ENCODE measurements around the gene ATOH1.

Gene ATOH1

DNA sequence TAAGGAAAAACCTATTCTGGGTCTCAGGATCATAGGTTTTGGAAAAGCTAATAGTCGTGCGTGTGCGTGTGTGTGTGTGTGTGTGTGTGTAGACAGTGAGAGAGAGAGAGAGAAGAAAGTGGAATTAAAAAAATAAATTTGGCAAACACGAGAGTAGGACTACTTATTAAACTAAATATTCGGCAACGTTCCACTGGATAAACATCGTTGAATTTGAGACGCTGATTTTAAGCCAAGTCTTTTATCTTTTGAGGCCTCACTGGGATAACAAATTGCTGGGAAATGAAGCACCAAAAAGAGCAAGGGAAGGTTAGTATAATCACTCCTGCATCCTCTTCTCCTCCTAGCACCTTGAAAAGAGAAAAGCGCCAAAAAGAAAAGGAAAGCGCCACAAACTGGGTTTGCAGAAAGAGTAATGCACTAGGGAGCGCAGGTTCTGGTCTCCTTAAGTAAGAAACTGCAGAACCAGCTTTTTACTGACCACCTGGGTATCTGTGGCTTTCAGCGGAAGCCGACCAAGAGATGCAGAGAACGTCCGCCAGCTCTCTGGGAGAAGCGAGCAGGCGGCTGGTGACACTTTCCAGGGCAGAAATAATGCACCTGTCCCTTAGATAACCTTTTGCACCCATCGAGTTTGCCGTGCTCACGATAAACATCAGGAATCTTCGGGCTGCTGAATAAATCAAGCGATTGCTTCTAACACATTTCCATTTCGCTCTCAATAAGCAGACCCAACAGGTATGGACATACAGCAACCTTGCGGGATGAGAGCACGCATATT lies 3.4 kb downstream of the ATOH1 start:
- no peak overlapping the region for H3K4me3 ChIP-seq (ENCODE audit: control insufficient read depth, low read depth, low read length)
- no peak for DNase-seq (ENCODE audit: low read depth)
- TF ChIP-seq, protein P1, sequence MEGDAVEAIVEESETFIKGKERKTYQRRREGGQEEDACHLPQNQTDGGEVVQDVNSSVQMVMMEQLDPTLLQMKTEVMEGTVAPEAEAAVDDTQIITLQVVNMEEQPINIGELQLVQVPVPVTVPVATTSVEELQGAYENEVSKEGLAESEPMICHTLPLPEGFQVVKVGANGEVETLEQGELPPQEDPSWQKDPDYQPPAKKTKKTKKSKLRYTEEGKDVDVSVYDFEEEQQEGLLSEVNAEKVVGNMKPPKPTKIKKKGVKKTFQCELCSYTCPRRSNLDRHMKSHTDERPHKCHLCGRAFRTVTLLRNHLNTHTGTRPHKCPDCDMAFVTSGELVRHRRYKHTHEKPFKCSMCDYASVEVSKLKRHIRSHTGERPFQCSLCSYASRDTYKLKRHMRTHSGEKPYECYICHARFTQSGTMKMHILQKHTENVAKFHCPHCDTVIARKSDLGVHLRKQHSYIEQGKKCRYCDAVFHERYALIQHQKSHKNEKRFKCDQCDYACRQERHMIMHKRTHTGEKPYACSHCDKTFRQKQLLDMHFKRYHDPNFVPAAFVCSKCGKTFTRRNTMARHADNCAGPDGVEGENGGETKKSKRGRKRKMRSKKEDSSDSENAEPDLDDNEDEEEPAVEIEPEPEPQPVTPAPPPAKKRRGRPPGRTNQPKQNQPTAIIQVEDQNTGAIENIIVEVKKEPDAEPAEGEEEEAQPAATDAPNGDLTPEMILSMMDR (IDR thresholded peaks at IDR 0.05; ENCODE audit: control insufficient read depth, insufficient read depth, low read depth, low read length, missing control alignments) = no peak

DNA sequence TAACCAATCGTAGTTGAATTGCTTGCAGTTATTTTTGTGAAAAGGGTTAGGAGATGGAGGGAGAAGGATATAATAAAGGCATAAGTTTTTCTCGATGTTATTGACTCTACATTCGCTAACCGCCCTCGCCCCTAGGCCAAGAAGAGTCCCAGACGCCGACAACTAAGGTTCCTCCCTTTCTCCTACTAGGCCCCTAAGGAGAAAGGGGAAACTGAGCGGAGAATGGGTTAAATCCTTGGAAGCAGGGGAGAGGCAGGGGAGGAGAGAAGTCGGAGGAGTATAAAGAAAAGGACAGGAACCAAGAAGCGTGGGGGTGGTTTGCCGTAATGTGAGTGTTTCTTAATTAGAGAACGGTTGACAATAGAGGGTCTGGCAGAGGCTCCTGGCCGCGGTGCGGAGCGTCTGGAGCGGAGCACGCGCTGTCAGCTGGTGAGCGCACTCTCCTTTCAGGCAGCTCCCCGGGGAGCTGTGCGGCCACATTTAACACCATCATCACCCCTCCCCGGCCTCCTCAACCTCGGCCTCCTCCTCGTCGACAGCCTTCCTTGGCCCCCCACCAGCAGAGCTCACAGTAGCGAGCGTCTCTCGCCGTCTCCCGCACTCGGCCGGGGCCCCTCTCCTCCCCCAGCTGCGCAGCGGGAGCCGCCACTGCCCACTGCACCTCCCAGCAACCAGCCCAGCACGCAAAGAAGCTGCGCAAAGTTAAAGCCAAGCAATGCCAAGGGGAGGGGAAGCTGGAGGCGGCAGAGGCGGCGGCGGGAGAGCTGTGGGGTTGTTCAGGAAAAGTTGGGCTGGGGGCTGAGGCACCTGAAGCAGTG lies 5.9 kb downstream of the ATOH1 start:
- TF ChIP-seq, protein P1 (IDR thresholded peaks at IDR 0.05; ENCODE audit: control insufficient read depth, insufficient read depth, low read depth, low read length, missing control alignments) = no peak
- no peak overlapping the region for H3K4me3 ChIP-seq (ENCODE audit: control insufficient read depth, low read depth, low read length)
- DNase-seq (ENCODE audit: low read depth) = no peak

DNA sequence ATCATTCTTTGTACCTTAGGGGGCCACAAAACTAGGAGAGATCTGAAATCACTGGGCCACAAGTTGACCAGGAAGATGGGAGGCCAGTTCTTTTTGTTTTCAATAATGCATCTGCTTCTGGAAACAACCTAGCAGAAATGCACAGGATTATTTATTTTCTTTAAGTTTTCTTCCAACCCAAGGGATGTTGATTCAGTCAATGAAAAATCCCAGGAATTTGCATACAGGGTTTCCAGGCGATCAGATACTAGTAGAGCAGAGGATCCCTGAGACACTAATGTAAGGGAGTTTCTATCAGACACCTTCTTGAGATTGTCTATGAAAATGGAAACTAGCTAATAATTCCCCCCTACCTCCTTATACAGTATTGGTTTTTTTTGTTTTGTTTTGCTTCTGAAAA lies 7.4 kb downstream of the ATOH1 start:
- TF ChIP-seq, protein P1 (IDR thresholded peaks at IDR 0.05; ENCODE audit: control insufficient read depth, insufficient read depth, low read depth, low read length, missing control alignments) = no peak
- H3K4me3 ChIP-seq (ENCODE audit: control insufficient read depth, low read depth, low read length) = no peak overlapping the region
- no peak for DNase-seq (ENCODE audit: low read depth)

DNA sequence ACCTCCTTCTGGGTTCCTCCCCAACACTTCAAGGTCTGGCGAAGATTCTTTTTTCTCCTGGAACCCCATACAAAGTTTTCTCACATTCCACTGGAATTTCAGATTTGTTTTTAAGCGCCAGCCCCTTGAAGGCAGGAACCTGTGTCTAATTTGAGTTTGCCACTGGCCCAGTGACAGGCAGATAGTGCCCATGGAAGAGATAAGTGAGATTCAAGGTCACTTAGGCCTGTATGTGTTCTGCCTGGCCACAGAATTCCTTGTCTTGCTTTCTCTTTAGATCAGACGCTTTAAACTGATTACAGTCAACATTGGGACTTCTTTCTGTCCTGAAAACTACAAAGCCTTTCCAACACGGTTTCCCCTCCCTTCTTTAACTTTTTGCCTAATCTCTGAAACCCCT lies 11.2 kb downstream of the ATOH1 start:
- TF ChIP-seq, protein P1 (IDR thresholded peaks at IDR 0.05; ENCODE audit: control insufficient read depth, insufficient read depth, low read depth, low read length, missing control alignments) = no peak
- DNase-seq (ENCODE audit: low read depth) = no peak
- H3K4me3 ChIP-seq (ENCODE audit: control insufficient read depth, low read depth, low read length) = no peak overlapping the region

DNA sequence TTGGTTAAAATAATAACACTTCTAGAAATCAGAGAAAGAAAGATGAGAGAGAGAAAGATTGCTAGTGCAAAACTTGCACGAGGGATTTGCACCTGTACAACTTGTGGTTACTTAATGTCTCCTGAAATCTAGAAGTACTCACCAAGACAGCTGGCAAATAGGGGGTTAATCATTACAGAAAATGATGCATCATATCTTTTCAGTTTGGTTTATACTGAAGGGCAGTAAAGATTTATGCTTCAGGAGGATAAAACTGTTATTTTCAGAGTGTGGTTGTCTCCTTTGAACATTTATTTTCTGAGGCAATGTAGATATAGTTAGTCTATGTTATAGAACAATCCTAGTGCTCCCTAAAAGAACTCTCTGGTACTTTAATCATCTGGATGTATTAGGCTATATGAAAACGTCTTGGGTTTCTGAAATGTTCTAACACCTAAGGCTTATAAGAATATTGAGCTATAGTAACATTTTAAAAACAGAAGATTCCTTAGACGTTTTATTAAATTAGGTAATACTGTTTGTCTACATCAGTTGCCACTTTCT lies 13.3 kb downstream of the ATOH1 start:
- TF ChIP-seq, protein P1 (IDR thresholded peaks at IDR 0.05; ENCODE audit: control insufficient read depth, insufficient read depth, low read depth, low read length, missing control alignments) = no peak
- no peak for DNase-seq (ENCODE audit: low read depth)

DNA sequence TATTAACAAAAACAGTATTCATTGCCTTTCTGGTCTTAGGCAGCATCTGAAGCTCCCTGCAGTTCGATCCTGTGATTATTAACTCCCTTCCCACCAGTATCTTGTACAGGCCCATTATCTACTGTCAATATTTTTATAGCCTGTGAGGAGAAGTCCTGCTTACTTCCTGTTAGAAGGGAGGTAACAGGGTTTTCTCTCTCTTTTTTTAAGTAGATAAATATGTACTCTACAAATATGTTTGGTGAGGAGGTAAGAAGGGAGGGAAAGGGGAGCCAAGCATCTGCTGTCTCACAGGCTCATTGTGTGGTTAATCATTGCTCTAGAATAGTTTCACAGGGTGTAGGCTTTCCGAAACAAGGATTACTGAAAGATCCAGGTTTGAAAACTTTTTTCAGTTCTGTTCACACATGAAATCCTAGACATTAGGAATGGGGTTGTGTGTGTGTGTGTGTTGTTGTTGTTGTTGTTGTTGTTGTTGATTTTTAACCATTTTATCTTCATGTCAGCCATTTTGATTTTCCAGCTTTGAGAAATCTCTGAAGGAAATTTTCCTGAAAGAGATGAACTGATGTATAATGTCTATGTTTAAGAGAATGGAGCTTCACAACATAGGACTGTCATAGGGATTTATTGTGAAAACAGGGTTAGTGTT lies 14.2 kb downstream of the ATOH1 start:
- TF ChIP-seq, protein P1 (IDR thresholded peaks at IDR 0.05; ENCODE audit: control insufficient read depth, insufficient read depth, low read depth, low read length, missing control alignments) = no peak
- no peak for DNase-seq (ENCODE audit: low read depth)
- no peak overlapping the region for H3K4me3 ChIP-seq (ENCODE audit: control insufficient read depth, low read depth, low read length)

More for the DNA sequence above, 13.3 kb downstream of the ATOH1 start:
- no peak overlapping the region for H3K4me3 ChIP-seq (ENCODE audit: control insufficient read depth, low read depth, low read length)

Data from AG09309 (cell line).